Endothelial cell (in vitro differentiated cells): ENCODE results near the gene PARD3B. TPM values are rescaled to one million over a fixed set of nuclear protein-coding genes. Genes with fewer than 3 reads are reported as not detected.

Source experiments
- DNase-seq: peaks from one replicate; pipeline ENCODE4 v3.0.0; 2021; ENCODE audit warnings: low spot score
- H3K27ac Mint-ChIP-seq: one replicate; pipeline ENCODE4 v1.8.0; 2021; ENCODE audit warnings: mixed read lengths, inconsistent platforms; ENCODE audit not compliant: unreplicated experiment
- H3K27me3 Mint-ChIP-seq: one replicate; pipeline ENCODE4 v1.8.0; 2021; ENCODE audit warnings: mild to moderate bottlenecking, moderate library complexity, mixed read lengths, inconsistent platforms; ENCODE audit not compliant: unreplicated experiment
- H3K36me3 Mint-ChIP-seq: one replicate; pipeline ENCODE4 v1.8.0; 2021; ENCODE audit warnings: mild to moderate bottlenecking, low read depth, mixed read lengths, inconsistent platforms; ENCODE audit not compliant: unreplicated experiment
- H3K4me1 Mint-ChIP-seq: one replicate; pipeline ENCODE4 v1.8.0; 2021; ENCODE audit warnings: mild to moderate bottlenecking, mixed read lengths, inconsistent platforms; ENCODE audit not compliant: unreplicated experiment
- H3K4me3 Mint-ChIP-seq: one replicate; pipeline ENCODE4 v1.8.0; 2021; ENCODE audit warnings: mild to moderate bottlenecking, mixed read lengths, inconsistent platforms; ENCODE audit not compliant: unreplicated experiment
- H3K9me3 Mint-ChIP-seq: one replicate; pipeline ENCODE4 v1.8.0; 2021; ENCODE audit warnings: mixed read lengths, inconsistent platforms; ENCODE audit not compliant: unreplicated experiment
- CTCF ChIP-seq: fragments of 200-600 bp; sonication (generic); IDR thresholded peaks from one replicate; pipeline ENCODE4 v1.5.0; 2021; ENCODE audit warnings: antibody characterized with exemption; ENCODE audit not compliant: unreplicated experiment
- total RNA-seq: library from RNA; stranded (reverse); fragmentation: NEBNext Ultra II Directional; extraction: Animal tissue kit (Norgen Biotek cat#: 25700); gene quantifications from one replicate; pipeline ENCODE4 v1.2.1, GENCODE V29; 2021; ENCODE audit not compliant: unreplicated experiment

Gene PARD3B
- total RNA-seq, 1 donor from 2014 or later = 17.4 TPM

DNA sequence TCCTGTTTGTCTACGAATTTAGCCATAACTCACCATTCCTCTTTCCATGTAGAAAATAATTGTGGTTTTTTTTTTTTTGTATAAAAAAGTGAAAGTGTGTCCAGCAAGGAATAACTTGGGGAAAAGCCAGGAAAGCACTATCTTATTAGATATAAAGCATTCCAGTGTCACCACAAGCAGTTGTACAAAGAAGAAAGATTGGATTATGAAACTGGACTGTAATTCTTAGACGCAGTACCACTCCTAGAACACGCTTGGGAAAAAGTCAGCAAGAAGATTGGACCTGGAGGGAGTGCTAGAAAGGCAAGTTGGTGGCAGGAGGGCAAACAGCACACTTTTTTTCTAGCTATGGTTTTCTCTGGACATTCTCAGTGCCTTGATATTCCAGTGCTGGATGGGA is 186.7 kb downstream of the PARD3B start:
- Mint-ChIP-seq H3K4me1 (no peaks in the 10 kb centered on the region), H3K9me3 (no peaks in the 10 kb centered on the region), H3K27ac (no peak overlapping the region), H3K4me3 (no peak overlapping the region), H3K36me3 (no peaks in the 10 kb centered on the region), H3K27me3 (no peaks in the 10 kb centered on the region)
- no peak for DNase-seq
- no peak for TF ChIP-seq CTCF

- DNase-seq = no peak
- H3K27me3 Mint-ChIP-seq = no peaks in the 10 kb centered on the region
- no peak for TF ChIP-seq CTCF
- no peaks in the 10 kb centered on the region for H3K36me3 Mint-ChIP-seq
- no peak overlapping the region for H3K4me3 Mint-ChIP-seq
- no peaks in the 10 kb centered on the region for H3K9me3 Mint-ChIP-seq
- no peak overlapping the region for H3K27ac Mint-ChIP-seq
- no peaks in the 10 kb centered on the region for H3K4me1 Mint-ChIP-seq
Observed at GRCh38 chr2:204737296-204737695, 192.0 kb downstream of the PARD3B start.

DNA sequence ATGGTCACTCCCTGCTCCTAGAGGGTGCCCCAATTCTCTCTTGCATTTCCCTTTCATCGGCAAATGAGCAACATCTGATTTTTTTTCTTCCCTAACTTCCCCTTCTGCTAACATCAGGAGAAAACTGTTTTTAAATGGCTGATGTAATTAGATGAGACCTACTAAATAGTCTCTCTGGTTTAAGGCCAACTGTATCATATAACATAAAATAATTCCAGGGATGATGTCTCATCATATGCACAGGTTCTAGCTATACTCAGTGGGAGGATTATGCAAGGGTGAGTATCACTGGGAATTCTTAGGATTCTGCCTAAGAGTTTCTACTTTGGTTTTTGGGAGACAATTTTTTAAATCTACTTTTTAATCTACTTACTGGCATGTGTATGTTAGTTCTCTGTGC is 193.4 kb downstream of the PARD3B start:
- Mint-ChIP-seq H3K27ac (no peak overlapping the region), H3K4me1 (peaks cover 5% of the 10 kb centered on the region), H3K9me3 (no peaks in the 10 kb centered on the region), H3K27me3 (no peaks in the 10 kb centered on the region), H3K4me3 (no peak overlapping the region), H3K36me3 (no peaks in the 10 kb centered on the region)
- no peak for TF ChIP-seq CTCF
- DNase-seq = no peak

DNA sequence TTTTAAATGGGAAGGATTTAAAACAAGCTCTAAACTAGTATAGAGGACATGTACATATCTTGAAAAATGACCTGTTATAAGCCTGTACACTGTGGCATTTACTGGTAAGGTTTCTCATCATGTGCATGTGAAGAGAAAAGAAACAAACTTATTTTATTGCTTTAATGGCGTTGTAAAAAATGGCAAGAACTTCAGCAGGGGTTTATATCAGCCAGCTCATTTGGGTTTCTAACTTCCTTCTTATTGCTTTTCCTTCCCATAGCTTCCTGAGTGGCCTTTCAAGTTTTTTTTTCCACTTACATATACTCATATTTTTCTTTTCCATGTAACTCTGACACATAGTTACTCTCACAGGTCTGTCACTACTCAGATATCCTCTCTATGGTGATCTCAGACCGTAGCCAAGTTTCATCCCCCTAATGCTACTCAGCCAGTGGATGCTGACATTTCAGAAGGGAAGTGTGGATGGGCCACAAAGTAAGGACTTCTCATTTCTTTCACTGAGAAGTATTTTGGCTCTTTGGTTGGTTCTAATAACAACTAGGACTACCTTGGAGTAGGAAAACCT is 198.2 kb downstream of the PARD3B start:
- H3K9me3 Mint-ChIP-seq = no peaks in the 10 kb centered on the region
- no peaks in the 10 kb centered on the region for H3K27me3 Mint-ChIP-seq
- no peak overlapping the region for H3K27ac Mint-ChIP-seq
- H3K4me3 Mint-ChIP-seq = no peak overlapping the region
- no peaks in the 10 kb centered on the region for H3K36me3 Mint-ChIP-seq
- no peak for TF ChIP-seq CTCF
- DNase-seq = no peak
- H3K4me1 Mint-ChIP-seq = peaks cover 11% of the 10 kb centered on the region

DNA sequence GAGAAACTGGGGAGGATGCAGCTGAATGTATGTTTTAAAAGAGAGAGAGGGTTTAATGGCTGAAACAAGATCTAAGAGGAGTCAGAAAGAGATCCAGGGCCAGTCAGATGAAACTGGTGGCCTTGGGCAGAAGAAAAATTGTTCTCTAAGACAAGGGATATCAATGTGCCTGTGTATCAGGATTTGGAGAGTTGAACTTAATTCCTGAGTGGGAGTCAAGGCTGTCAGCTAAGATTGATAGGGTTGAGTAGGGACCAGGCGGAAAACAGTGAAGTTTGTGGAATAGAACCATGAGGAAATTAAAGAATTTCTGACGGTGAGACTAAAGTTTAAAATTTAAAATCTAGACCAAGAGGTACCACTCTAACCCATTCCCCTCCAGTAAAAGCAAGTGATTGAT is 199.2 kb downstream of the PARD3B start:
- no peak overlapping the region for H3K27ac Mint-ChIP-seq
- no peaks in the 10 kb centered on the region for H3K9me3 Mint-ChIP-seq
- no peaks in the 10 kb centered on the region for H3K36me3 Mint-ChIP-seq
- no peak overlapping the region for H3K4me3 Mint-ChIP-seq
- H3K4me1 Mint-ChIP-seq = peaks cover 11% of the 10 kb centered on the region
- no peak for TF ChIP-seq CTCF
- H3K27me3 Mint-ChIP-seq = no peaks in the 10 kb centered on the region
- DNase-seq = no peak
